HepG2 (cell line): Measurements from ENCODE around the gene AGT. TPM values are rescaled to one million over a fixed set of nuclear protein-coding genes. Genes with fewer than 3 reads are reported as not detected.

Experiments
- ATAC-seq: fragments of 200-7000 bp; cut with Tn5 transposase; 3 replicates; pipeline ENCODE4 v1.9.1; 2020; ENCODE audit warnings: mild to moderate bottlenecking, moderate library complexity
- BruUV-seq: library from RNA; stranded (reverse); fragments of 400-500 nt; replicated peaks from 2 replicates; lab custom pipeline; 2021; lab: Mats Ljungman, UMichigan
- CTCF ChIA-PET: fragments of 300-600 bp; formaldehyde crosslinking; extraction: SDS; loops from one replicate; lab custom pipeline; 2021; ENCODE audit warnings: low total read pairs, inconsistent platforms, low intra/inter-chr PET ratio; lab: Yijun Ruan, JAX
- POLR2A ChIA-PET: fragments of 350-600 bp; sonication (Branson Sonifier 250); formaldehyde crosslinking; loops from one replicate; lab custom pipeline; 2020; ENCODE audit warnings: antibody characterized with exemption, inconsistent platforms; lab: Yijun Ruan, JAX
- DNase-seq: peaks from one replicate; pipeline ENCODE4 v3.0.0-alpha.2; 2015; ENCODE audit warnings: low spot score
- FAIRE-seq: peaks from 3 replicates; lab custom pipeline; 2011; peaks lifted over from hg19 to GRCh38; lab: Jason Lieb, UNC
- H2AFZ ChIP-seq: one replicate; pipeline ENCODE4 v1.6.1; 2011; ENCODE audit warnings: low read length, inconsistent platforms
- H3K27ac ChIP-seq: fragments of 300-600 bp; 3 replicates; pipeline ENCODE4 v1.8.0; 2011; ENCODE audit warnings: mixed run types, mild to moderate bottlenecking, mixed read lengths, low read length, inconsistent platforms; ENCODE audit not compliant: insufficient read depth; ENCODE audit errors: extremely low read length
- H3K27me3 ChIP-seq, 2 experiments: fragments of 200-600 bp in 1 of 2; 2 replicates in 1 of 2; 3 replicates in 1 of 2; pipeline versions ENCODE4 v1.6.0 to v1.8.0; 2011; ENCODE audit warnings: low read length in 2 of 2, mild to moderate bottlenecking in 2 of 2, moderate library complexity in 2 of 2, inconsistent platforms in 1 of 2; ENCODE audit not compliant: insufficient read depth in 2 of 2, control insufficient read depth in 1 of 2
- H3K36me3 ChIP-seq, 2 experiments: fragments of 200-600 bp in 1 of 2; replicated peaks in 1 of 2; 2 replicates in 1 of 2; 3 replicates in 1 of 2; pipeline versions ENCODE4 v1.5.1 to v1.8.0; 2011; ENCODE audit warnings: low read length in 2 of 2, inconsistent platforms in 1 of 2; ENCODE audit not compliant: insufficient read depth in 2 of 2, control insufficient read depth in 1 of 2
- H3K4me1 ChIP-seq: 2 replicates; pipeline ENCODE4 v1.5.1; 2012; ENCODE audit warnings: low read length, inconsistent platforms; ENCODE audit not compliant: insufficient read depth
- H3K4me2 ChIP-seq: 2 replicates; pipeline ENCODE4 v1.6.0; 2011; ENCODE audit warnings: low read depth, low read length, inconsistent platforms
- H3K4me3 ChIP-seq, 3 experiments: fragments of 200-600 bp in 1 of 3; sonication (generic), shearing (Covaris generic) in 1 of 3; replicated peaks in 1 of 3; 2 replicates each; pipeline ENCODE4 v1.5.1; 2011 to 2016; ENCODE audit warnings: low read length in 3 of 3, inconsistent platforms in 2 of 3, low read depth in 2 of 3, mild to moderate bottlenecking in 2 of 3, control low read depth in 1 of 3, mixed read lengths in 1 of 3; ENCODE audit not compliant: insufficient read depth in 1 of 3
- H3K79me2 ChIP-seq: one replicate; pipeline ENCODE4 v1.6.1; 2011; ENCODE audit warnings: low read length, inconsistent platforms; ENCODE audit not compliant: insufficient read depth
- H3K9ac ChIP-seq: 2 replicates; pipeline ENCODE4 v1.6.0; 2011; ENCODE audit warnings: mild to moderate bottlenecking, low read depth, low read length, inconsistent platforms; ENCODE audit not compliant: insufficient read depth
- H3K9me3 ChIP-seq: 2 replicates; pipeline ENCODE4 v1.5.1; 2012; ENCODE audit warnings: mild to moderate bottlenecking, low read length
- H4K20me1 ChIP-seq: 2 replicates; pipeline ENCODE4 v1.6.0; 2011; ENCODE audit warnings: inconsistent platforms, mild to moderate bottlenecking, low read length, moderate library complexity; ENCODE audit not compliant: insufficient read depth
- DRAP1 ChIP-seq: IDR thresholded peaks from 2 replicates; pipeline ENCODE4 v1.6.1; 2016; ENCODE audit warnings: missing genetic modification reagents, missing compliant biosample characterization
- FOXK1 ChIP-seq: sonication (generic); formaldehyde crosslinking; IDR thresholded peaks from 2 replicates; pipeline ENCODE4 v1.4.0; 2020; ENCODE audit warnings: low read depth, missing genetic modification reagents, borderline replicate concordance
- MBNL3 ChIP-seq: fragments of 250-450 bp; sonication (Bioruptor Pico); conservative IDR thresholded peaks from 2 replicates; pipeline ENCODE4 v1.8.0; 2022; ENCODE audit warnings: mild to moderate bottlenecking, inconsistent platforms
- MEF2D ChIP-seq: sonication (generic); formaldehyde crosslinking; IDR thresholded peaks from 2 replicates; pipeline ENCODE4 v1.5.1; 2020; ENCODE audit warnings: mild to moderate bottlenecking, missing genetic modification reagents
- MEIS1 ChIP-seq: sonication (generic); formaldehyde crosslinking; IDR thresholded peaks from 2 replicates; pipeline ENCODE4 v1.9.0; 2021; ENCODE audit warnings: mild to moderate bottlenecking, missing genetic modification reagents, moderate library complexity, borderline replicate concordance
- NR2F2 ChIP-seq: IDR thresholded peaks from 2 replicates; pipeline ENCODE4 v1.6.1; 2012; ENCODE audit warnings: low read depth, inconsistent platforms, borderline replicate concordance
- RBAK ChIP-seq: sonication (generic); formaldehyde crosslinking; IDR thresholded peaks from 2 replicates; pipeline ENCODE4 v1.5.1; 2020; ENCODE audit warnings: mild to moderate bottlenecking, missing genetic modification reagents
- SAP130 ChIP-seq: IDR thresholded peaks from 2 replicates; pipeline ENCODE4 v1.6.1; 2016; ENCODE audit warnings: low read depth
- SETDB1 ChIP-seq: sonication (generic); formaldehyde crosslinking; IDR thresholded peaks from 2 replicates; pipeline ENCODE4 v1.5.1; 2020; ENCODE audit warnings: missing genetic modification reagents, mild to moderate bottlenecking, borderline replicate concordance
- SMYD3 ChIP-seq: sonication (generic); formaldehyde crosslinking; IDR thresholded peaks from 2 replicates; pipeline ENCODE4 v1.8.1; 2023; ENCODE audit warnings: mild to moderate bottlenecking, missing genetic modification reagents
- THAP11 ChIP-seq: IDR thresholded peaks from 2 replicates; pipeline ENCODE4 v1.6.1; 2016; ENCODE audit warnings: missing biosample characterization, missing genetic modification reagents
- ZNF143 ChIP-seq: sonication (generic); formaldehyde crosslinking; IDR thresholded peaks from 2 replicates; pipeline ENCODE4 v1.4.0; 2020; ENCODE audit warnings: missing genetic modification reagents
- WGBS: methylation state at CpG from one replicate; pipeline ENCODE4 v1.1.6; 2017; ENCODE audit warnings: low lambda C conversion rate; 5-methylcytosine and 5-hydroxymethylcytosine counted together
- in situ Hi-C: cut with HindIII; loops from 2 replicates; pipeline ENCODE4 v1.10.0; 2017; ENCODE audit warnings: low pct_unique_long_range_greater_than_20kb; ENCODE audit not compliant: extremely low pct_ligation_motif_present
- intact Hi-C: fragments of 100-400 bp; cut with micrococcal nuclease; formaldehyde crosslinking; loops from one replicate; pipeline ENCODE4 v1.10.0; 2022; ENCODE audit not compliant: unreplicated experiment
- polyA plus RNA-seq, 8 experiments: library from polyadenylated mRNA; depleted of rRNA in 3 of 8; stranded (reverse) in 7 of 8; unstranded in 1 of 8; fragments of >200 nt; fragmentation: Illumina TruSeq in 4 of 8; extraction: Trizol in 4 of 8; gene quantifications; 2 replicates each; pipeline versions ENCODE4 v1.2.1 to v1.2.3, GENCODE V29; 2011 to 2016; ENCODE audit warnings: low read depth in 4 of 8, missing spikeins in 1 of 8, mixed read lengths in 1 of 8; ENCODE audit not compliant: insufficient read depth in 1 of 8
- total RNA-seq, 5 experiments: library from RNA; depleted of rRNA; stranded (reverse); fragments of >200 nt; fragmentation: Illumina TruSeq; extraction: Trizol; gene quantifications; 2 replicates each; pipeline ENCODE4 v1.2.3, GENCODE V29; 2016; ENCODE audit warnings: low read depth in 1 of 5
- TF ChIP-seq, protein P1 (sequence below): sonication (generic); formaldehyde crosslinking; IDR thresholded peaks from 2 replicates; pipeline ENCODE4 v1.5.0; 2020; ENCODE audit warnings: mild to moderate bottlenecking, missing genetic modification reagents, moderate library complexity
- TF ChIP-seq, protein P2 (sequence below): sonication (generic); formaldehyde crosslinking; conservative IDR thresholded peaks from 2 replicates; pipeline ENCODE4 v1.8.0; 2022; ENCODE audit warnings: missing genetic modification reagents
- TF ChIP-seq, protein P3 (sequence below): sonication (generic); formaldehyde crosslinking; IDR thresholded peaks from 2 replicates; pipeline ENCODE4 v1.5.1; 2020; ENCODE audit warnings: mild to moderate bottlenecking, missing genetic modification reagents, borderline replicate concordance

The AGT gene
- total and polyA plus RNA-seq, 2 of the 13 experiments (the other 11 are each of a cell fraction or from before 2014, with no cell fraction given) = 892 to 2,071 TPM

DNA sequence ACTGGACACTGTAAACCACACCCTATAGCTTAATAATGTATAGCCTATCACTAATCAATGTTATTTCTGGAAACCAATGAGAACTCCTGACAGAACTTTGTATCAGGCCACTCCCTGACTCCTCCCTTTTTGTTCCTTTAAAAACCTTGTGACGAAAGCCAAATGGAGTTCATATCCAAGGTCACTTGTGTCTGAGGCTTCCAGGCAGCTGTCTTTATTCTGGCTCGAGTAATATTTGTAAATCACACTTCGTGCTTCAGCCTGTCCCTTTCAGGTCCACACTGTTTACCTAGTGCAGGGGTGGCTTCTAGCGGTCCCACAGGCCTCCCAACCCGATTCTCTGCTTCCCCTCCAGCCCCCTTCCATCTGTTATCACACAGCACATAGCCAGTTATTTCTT lies 17.1 kb upstream of the AGT start:
- Histone ChIP-seq H4K20me1 (no peaks in the 10 kb centered on the region), H3K4me2 (peak overlapping the region; percentile 59), H3K4me3 (peak overlapping the region in 1 of 3 experiments; percentile 7; a peak in 1 of 6 replicates), H3K9ac (0 out of 2 replicates have a peak overlapping the region, but pooled peaks have one; percentile 19), H3K36me3 (no peaks in the 10 kb centered on the region), H3K79me2 (no peaks in the 10 kb centered on the region), H3K27ac (peak overlapping the region; percentile 37), H3K27me3 (no peaks in the 10 kb centered on the region), H3K9me3 (no peaks in the 10 kb centered on the region), H2AFZ (no peak overlapping the region), H3K4me1 (peaks cover 84% of the 10 kb centered on the region)
- BruUV-seq = no TSS peak
- in situ Hi-C loops (no loop called here), intact Hi-C loops (no loop called here)
- ATAC-seq (peak; percentile 32), FAIRE-seq (peak; percentile 72), DNase-seq (peak; percentile 82)
- ChIA-PET POLR2A (interaction anchor here (0.9 to 5.4 kb wide), 7 partner anchors 13 to 89 kb away, joined by 3 to 110 read pairs (median 4); partner anchors contain the start of gene AGT), CTCF (no interaction called here)
- WGBS = 1% methylated on average over 5 of the region's 5 CpGs
- TF ChIP-seq MEF2D (no peak), RBAK (CRISPR knock-in tag) (no peak), DRAP1 (peak; percentile 80), ZNF143 (CRISPR knock-in tag) (no peak), FOXK1 (CRISPR knock-in tag) (peak; percentile 18; the same call in 1 of the 2 replicates), NR2F2 (peak; percentile 46; the same call in 1 of the 2 replicates), SETDB1 (no peak), MEIS1 (CRISPR knock-in tag) (no peak), SAP130 (peak; percentile 48), SMYD3 (CRISPR knock-in tag) (no peak), MBNL3 (CRISPR knock-in tag) (no peak), THAP11 (CRISPR knock-in tag) (0 out of 2 replicates have a peak, but pooled peaks have one; percentile 12)
- TF ChIP-seq, protein P1, sequence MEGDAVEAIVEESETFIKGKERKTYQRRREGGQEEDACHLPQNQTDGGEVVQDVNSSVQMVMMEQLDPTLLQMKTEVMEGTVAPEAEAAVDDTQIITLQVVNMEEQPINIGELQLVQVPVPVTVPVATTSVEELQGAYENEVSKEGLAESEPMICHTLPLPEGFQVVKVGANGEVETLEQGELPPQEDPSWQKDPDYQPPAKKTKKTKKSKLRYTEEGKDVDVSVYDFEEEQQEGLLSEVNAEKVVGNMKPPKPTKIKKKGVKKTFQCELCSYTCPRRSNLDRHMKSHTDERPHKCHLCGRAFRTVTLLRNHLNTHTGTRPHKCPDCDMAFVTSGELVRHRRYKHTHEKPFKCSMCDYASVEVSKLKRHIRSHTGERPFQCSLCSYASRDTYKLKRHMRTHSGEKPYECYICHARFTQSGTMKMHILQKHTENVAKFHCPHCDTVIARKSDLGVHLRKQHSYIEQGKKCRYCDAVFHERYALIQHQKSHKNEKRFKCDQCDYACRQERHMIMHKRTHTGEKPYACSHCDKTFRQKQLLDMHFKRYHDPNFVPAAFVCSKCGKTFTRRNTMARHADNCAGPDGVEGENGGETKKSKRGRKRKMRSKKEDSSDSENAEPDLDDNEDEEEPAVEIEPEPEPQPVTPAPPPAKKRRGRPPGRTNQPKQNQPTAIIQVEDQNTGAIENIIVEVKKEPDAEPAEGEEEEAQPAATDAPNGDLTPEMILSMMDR (CRISPR knock-in tag) = 0 out of 2 replicates have a peak, but pooled peaks have one; percentile 3
- TF ChIP-seq, protein P2, sequence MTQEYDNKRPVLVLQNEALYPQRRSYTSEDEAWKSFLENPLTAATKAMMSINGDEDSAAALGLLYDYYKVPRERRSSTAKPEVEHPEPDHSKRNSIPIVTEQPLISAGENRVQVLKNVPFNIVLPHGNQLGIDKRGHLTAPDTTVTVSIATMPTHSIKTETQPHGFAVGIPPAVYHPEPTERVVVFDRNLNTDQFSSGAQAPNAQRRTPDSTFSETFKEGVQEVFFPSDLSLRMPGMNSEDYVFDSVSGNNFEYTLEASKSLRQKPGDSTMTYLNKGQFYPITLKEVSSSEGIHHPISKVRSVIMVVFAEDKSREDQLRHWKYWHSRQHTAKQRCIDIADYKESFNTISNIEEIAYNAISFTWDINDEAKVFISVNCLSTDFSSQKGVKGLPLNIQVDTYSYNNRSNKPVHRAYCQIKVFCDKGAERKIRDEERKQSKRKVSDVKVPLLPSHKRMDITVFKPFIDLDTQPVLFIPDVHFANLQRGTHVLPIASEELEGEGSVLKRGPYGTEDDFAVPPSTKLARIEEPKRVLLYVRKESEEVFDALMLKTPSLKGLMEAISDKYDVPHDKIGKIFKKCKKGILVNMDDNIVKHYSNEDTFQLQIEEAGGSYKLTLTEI (CRISPR knock-in tag) = no peak
- TF ChIP-seq, protein P3, sequence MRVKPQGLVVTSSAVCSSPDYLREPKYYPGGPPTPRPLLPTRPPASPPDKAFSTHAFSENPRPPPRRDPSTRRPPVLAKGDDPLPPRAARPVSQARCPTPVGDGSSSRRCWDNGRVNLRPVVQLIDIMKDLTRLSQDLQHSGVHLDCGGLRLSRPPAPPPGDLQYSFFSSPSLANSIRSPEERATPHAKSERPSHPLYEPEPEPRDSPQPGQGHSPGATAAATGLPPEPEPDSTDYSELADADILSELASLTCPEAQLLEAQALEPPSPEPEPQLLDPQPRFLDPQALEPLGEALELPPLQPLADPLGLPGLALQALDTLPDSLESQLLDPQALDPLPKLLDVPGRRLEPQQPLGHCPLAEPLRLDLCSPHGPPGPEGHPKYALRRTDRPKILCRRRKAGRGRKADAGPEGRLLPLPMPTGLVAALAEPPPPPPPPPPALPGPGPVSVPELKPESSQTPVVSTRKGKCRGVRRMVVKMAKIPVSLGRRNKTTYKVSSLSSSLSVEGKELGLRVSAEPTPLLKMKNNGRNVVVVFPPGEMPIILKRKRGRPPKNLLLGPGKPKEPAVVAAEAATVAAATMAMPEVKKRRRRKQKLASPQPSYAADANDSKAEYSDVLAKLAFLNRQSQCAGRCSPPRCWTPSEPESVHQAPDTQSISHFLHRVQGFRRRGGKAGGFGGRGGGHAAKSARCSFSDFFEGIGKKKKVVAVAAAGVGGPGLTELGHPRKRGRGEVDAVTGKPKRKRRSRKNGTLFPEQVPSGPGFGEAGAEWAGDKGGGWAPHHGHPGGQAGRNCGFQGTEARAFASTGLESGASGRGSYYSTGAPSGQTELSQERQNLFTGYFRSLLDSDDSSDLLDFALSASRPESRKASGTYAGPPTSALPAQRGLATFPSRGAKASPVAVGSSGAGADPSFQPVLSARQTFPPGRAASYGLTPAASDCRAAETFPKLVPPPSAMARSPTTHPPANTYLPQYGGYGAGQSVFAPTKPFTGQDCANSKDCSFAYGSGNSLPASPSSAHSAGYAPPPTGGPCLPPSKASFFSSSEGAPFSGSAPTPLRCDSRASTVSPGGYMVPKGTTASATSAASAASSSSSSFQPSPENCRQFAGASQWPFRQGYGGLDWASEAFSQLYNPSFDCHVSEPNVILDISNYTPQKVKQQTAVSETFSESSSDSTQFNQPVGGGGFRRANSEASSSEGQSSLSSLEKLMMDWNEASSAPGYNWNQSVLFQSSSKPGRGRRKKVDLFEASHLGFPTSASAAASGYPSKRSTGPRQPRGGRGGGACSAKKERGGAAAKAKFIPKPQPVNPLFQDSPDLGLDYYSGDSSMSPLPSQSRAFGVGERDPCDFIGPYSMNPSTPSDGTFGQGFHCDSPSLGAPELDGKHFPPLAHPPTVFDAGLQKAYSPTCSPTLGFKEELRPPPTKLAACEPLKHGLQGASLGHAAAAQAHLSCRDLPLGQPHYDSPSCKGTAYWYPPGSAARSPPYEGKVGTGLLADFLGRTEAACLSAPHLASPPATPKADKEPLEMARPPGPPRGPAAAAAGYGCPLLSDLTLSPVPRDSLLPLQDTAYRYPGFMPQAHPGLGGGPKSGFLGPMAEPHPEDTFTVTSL (CRISPR knock-in tag) = no peak
